GM19455 (cell line): ENCODE results near the gene ZNF559.
"Not testable (repeated sequence)": the region's sequence is repeated elsewhere in the genome, so short reads cannot be mapped to it uniquely, and the experiment has no call there.

Experiments used
- ATAC-seq: cut with Tn5 transposase; IDR thresholded peaks from one replicate; pipeline ENCODE4 v1.9.1; 2021; ENCODE audit not compliant: unreplicated experiment

ZNF559 gene

GRCh38 chr19:9323919-9324583 is at the start of gene ZNF559:
Gene ZNF559 (plus strand): TSS chr19:9324179. CDS start chr19:9338550, 14,371 bp downstream.
- peak; percentile 95 for ATAC-seq

- ATAC-seq = not testable (repeated sequence)
These were observed 40.5 kb upstream of the ZNF559 start for GRCh38 chr19:9283485-9283884.

- no peak for ATAC-seq
These were observed 34.6 kb upstream of the ZNF559 start for GRCh38 chr19:9289231-9289884.

GRCh38 chr19:9295411-9295849 is 28.5 kb upstream of the ZNF559 start:
- no peak for ATAC-seq

GRCh38 chr19:9296336-9296735 is 27.6 kb upstream of the ZNF559 start:
- no peak for ATAC-seq

- no peak for ATAC-seq
These were observed 17.5 kb upstream of the ZNF559 start for GRCh38 chr19:9306443-9306842.

GRCh38 chr19:9308091-9308770 is 15.7 kb upstream of the ZNF559 start:
- ATAC-seq = no peak

- peak; percentile 89 for ATAC-seq
These were observed 14.6 kb upstream of the ZNF559 start, which contains the start of gene ZNF699 for GRCh38 chr19:9309139-9309973. Gene ZNF699 (minus strand): TSS chr19:9309838. CDS start chr19:9305119, 4,719 bp downstream.

- ATAC-seq = peak; percentile 57
These were observed 14.0 kb upstream of the ZNF559 start for GRCh38 chr19:9309974-9310446.

GRCh38 chr19:9313756-9314155 is 10.2 kb upstream of the ZNF559 start:
- no peak for ATAC-seq

GRCh38 chr19:9321338-9321737 is 2.6 kb upstream of the ZNF559 start:
- ATAC-seq = no peak

GRCh38 chr19:9321756-9322155 is 2.2 kb upstream of the ZNF559 start:
- ATAC-seq = not testable (repeated sequence)

- ATAC-seq = not testable (repeated sequence)
These were observed 1.8 kb upstream of the ZNF559 start for GRCh38 chr19:9322201-9322600.

- ATAC-seq = peak; percentile 22
These were observed 441 bp upstream of the ZNF559 start for GRCh38 chr19:9323557-9323918.

GRCh38 chr19:9324584-9324962 is 594 bp downstream of the ZNF559 start:
- no peak for ATAC-seq

- ATAC-seq = no peak
These were observed 6.0 kb downstream of the ZNF559 start for GRCh38 chr19:9329999-9330398.

- no peak for ATAC-seq
These were observed 18.8 kb downstream of the ZNF559 start for GRCh38 chr19:9342610-9343304.

- no peak for ATAC-seq
These were observed 21.0 kb downstream of the ZNF559 start for GRCh38 chr19:9345005-9345404.

- ATAC-seq = no peak
These were observed 24.3 kb downstream of the ZNF559 start for GRCh38 chr19:9348253-9348652.

GRCh38 chr19:9348671-9349070 is 24.7 kb downstream of the ZNF559 start:
- no peak for ATAC-seq
